Measurements from ENCODE around the gene TBX3.
A peak's percentile ranks its signal among the peaks of the same experiment; 100 is the strongest.

The TBX3 gene

DNA sequence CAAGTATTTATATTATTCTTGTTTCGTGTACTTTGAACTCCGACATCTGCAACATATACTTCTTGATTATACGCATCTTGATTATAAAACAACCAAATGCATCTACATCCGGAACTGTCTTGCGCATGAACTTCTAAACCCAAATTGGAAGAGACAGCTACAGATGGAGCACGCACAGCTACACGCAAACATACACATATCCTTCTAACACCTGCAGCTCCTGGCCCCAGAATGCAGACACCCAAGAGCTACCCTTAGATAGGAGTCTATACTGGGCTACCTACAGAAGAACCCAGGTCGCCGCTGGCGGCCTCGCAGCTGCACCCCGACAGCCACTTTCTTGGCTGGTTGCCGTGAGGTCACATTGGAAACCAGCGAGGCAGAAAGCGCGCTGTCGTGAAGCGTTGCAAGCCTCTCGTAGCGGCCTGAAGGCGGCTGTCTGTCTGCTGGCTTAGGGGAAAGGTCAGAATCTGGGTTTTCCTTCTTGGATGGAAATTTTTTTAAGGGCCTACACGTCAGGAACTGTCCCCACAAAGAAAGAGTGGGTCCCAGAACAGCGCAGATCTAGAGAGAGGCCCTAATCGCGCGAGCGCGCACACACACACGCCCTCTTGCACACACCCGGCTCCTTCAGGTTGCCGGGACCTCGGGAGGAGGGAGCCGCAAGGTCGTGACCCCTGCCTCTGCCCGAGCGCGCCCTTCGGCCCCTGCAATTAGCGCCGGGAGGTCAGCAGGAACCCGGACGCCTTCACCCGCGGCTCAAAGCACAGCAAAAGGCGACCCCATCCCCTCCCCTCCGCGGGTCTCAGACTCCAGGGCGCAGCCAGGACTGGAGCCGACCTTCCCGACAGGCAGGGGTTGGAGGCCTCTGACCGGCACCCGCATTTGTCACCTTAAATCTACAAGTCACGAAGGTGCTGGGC, 17.0 kb downstream of the TBX3 start:
- H3K36me3 ChIP-seq (ENCODE audit: insufficient read depth): no peaks in the 10 kb centered on the region
- no peaks in the 10 kb centered on the region for H3K79me2 ChIP-seq (ENCODE audit: insufficient read depth, low read depth)
- H3K4me3 ChIP-seq (IDR thresholded peaks at IDR 0.05; ENCODE audit: insufficient read depth, low read depth, low read length): no peak overlapping the region
- no peaks in the 10 kb centered on the region for H4K20me1 ChIP-seq (ENCODE audit: insufficient read depth)
- no peak overlapping the region for H3K4me2 ChIP-seq
- H2AFZ ChIP-seq (ENCODE audit: low read depth): 0 out of 2 replicates have a peak overlapping the region, but pooled peaks have one; percentile 69
- H3K9ac ChIP-seq: no peak overlapping the region
- no peak for TF ChIP-seq CTCF (conservative IDR thresholded peaks at IDR 0.05; ENCODE audit: low read depth, low read length)
- no peak overlapping the region for H3K27ac ChIP-seq
- no peaks in the 10 kb centered on the region for H3K4me1 ChIP-seq (ENCODE audit: low read depth, poor library complexity, severe bottlenecking)
- no peaks in the 10 kb centered on the region for H3K27me3 ChIP-seq (ENCODE audit: insufficient read depth, low read depth)

GRCh38 chr12:114665411-114666260, 18.3 kb downstream of the TBX3 start:
- Histone ChIP-seq H3K4me3 (IDR thresholded peaks at IDR 0.05; ENCODE audit: insufficient read depth, low read depth, low read length) (no peak overlapping the region), H4K20me1 (ENCODE audit: insufficient read depth) (no peaks in the 10 kb centered on the region), H3K79me2 (ENCODE audit: insufficient read depth, low read depth) (no peaks in the 10 kb centered on the region), H3K4me1 (ENCODE audit: low read depth, poor library complexity, severe bottlenecking) (no peaks in the 10 kb centered on the region), H3K4me2 (no peak overlapping the region), H3K36me3 (ENCODE audit: insufficient read depth) (no peaks in the 10 kb centered on the region), H2AFZ (ENCODE audit: low read depth) (no peak overlapping the region), H3K27me3 (ENCODE audit: insufficient read depth, low read depth) (no peaks in the 10 kb centered on the region), H3K27ac (no peak overlapping the region), H3K9ac (no peak overlapping the region)
- TF ChIP-seq CTCF (conservative IDR thresholded peaks at IDR 0.05; ENCODE audit: low read depth, low read length): no peak

GRCh38 chr12:114664651-114665320, 19.2 kb downstream of the TBX3 start:
- no peak for TF ChIP-seq CTCF (conservative IDR thresholded peaks at IDR 0.05; ENCODE audit: low read depth, low read length)
- Histone ChIP-seq H3K9ac (no peak overlapping the region), H3K36me3 (ENCODE audit: insufficient read depth) (no peaks in the 10 kb centered on the region), H3K4me2 (no peak overlapping the region), H4K20me1 (ENCODE audit: insufficient read depth) (no peaks in the 10 kb centered on the region), H3K79me2 (ENCODE audit: insufficient read depth, low read depth) (no peaks in the 10 kb centered on the region), H2AFZ (ENCODE audit: low read depth) (no peak overlapping the region), H3K27me3 (ENCODE audit: insufficient read depth, low read depth) (no peaks in the 10 kb centered on the region), H3K4me3 (IDR thresholded peaks at IDR 0.05; ENCODE audit: insufficient read depth, low read depth, low read length) (no peak overlapping the region), H3K27ac (no peak overlapping the region), H3K4me1 (ENCODE audit: low read depth, poor library complexity, severe bottlenecking) (no peaks in the 10 kb centered on the region)

DNA sequence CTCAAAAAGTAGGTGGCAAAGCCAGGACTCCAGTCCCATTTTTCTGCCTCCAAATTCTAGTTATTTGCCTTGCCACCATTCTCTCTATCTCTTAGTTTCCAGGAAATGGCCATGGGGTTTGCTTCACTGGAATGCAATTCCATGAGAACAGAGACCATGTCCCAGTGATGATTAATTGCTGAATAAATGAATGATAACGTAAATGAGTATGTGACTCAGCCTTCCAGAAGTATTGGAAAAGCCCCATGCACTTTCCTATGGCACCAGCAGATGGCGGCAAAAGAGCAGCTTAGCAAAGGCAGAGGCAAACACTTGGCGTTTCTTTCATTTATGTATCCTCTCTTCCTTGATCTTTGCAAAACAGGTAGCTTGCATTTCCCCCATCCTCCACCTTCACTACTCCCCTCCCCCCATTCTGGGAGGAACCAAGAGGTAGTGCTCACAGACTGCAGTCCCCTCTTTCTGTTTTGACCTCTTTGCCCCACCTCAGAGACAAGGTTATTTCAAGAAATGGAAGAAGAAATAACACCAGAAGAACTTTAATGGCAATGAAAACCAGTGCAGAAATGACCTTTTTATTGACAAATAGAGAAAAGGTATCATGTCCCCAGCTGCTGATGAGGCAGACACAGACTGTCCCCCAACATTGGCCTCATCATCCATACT, 21.3 kb downstream of the TBX3 start:
- no peak overlapping the region for H3K9ac ChIP-seq
- H3K27ac ChIP-seq: no peak overlapping the region
- H2AFZ ChIP-seq (ENCODE audit: low read depth): no peak overlapping the region
- peak; percentile 72 for TF ChIP-seq CTCF (conservative IDR thresholded peaks at IDR 0.05; ENCODE audit: low read depth, low read length)
- no peaks in the 10 kb centered on the region for H3K4me1 ChIP-seq (ENCODE audit: low read depth, poor library complexity, severe bottlenecking)
- no peaks in the 10 kb centered on the region for H3K79me2 ChIP-seq (ENCODE audit: insufficient read depth, low read depth)
- no peaks in the 10 kb centered on the region for H3K27me3 ChIP-seq (ENCODE audit: insufficient read depth, low read depth)
- H3K4me2 ChIP-seq: no peak overlapping the region
- H3K36me3 ChIP-seq (ENCODE audit: insufficient read depth): no peaks in the 10 kb centered on the region
- H4K20me1 ChIP-seq (ENCODE audit: insufficient read depth): no peaks in the 10 kb centered on the region
- H3K4me3 ChIP-seq (IDR thresholded peaks at IDR 0.05; ENCODE audit: insufficient read depth, low read depth, low read length): no peak overlapping the region

All from KMS-11 (cell line).